Ovary (tissue), 3 donors: ENCODE results near the gene GRB7.

ENCODE experiments used
- EP300 ChIP-seq: sonication (generic); formaldehyde crosslinking; IDR thresholded peaks from one replicate; pipeline ENCODE4 v1.6.1; 2017; ENCODE audit warnings: antibody characterized with exemption
- POLR2A ChIP-seq: fragments of 450-650 bp; IDR thresholded peaks from one replicate; pipeline ENCODE4 v1.6.1; 2017; ENCODE audit warnings: antibody characterized with exemption, mild to moderate bottlenecking, moderate library complexity
- TF ChIP-seq, protein P1 (sequence below), 3 donors: fragments of 450-650 bp in 2 of 3; fragments of 200-600 bp in 1 of 3; IDR thresholded peaks; one replicate each; pipeline versions ENCODE4 v1.5.1 to v1.8.0; 2016 to 2022; ENCODE audit warnings: antibody characterized with exemption in 3 of 3, mild to moderate bottlenecking in 1 of 3
- donor health status: DM: no; HTN: no; CAD: no.

DNA sequence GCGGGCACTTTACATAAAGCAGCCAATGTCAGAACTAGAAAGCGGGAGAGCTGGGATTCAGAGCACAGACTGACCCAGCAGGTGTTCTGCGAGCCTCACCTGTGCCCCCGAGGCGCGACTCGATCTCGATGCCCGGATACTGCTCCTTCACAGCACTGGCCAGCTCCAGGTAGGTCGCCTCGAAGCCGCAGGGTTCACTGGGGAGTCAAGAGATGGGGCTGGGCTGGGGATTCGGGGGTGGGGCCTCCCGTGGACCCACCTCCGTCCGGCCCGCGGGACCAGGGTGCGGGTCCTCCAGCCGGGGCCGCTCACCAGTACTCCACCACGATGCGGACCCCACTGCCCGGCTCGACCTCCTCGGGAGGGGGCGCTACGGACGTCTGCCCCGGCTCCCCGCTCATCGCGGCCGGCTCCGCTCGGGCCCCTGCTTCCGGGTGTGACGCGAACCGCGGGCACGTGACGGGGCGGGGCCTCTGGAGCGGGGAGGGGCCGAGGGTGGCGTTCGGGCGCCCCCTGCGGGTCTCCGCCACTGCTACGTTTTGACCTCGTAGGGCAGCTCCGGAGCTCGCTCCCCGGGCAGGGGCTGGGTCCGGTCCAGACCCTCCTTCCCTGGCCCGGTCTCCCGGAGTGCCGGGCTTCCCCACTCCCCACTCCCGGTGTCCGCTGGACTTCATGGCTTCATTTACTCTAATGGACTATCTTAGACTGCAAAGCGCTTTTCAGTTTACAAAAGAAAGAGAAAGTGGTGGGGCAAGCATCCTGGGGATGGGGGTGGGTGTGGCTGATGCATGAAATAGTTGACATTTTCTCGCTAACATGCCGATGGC is 7.4 kb upstream of the GRB7 start, which contains the start of gene MIEN1:
- TF ChIP-seq, protein P1, sequence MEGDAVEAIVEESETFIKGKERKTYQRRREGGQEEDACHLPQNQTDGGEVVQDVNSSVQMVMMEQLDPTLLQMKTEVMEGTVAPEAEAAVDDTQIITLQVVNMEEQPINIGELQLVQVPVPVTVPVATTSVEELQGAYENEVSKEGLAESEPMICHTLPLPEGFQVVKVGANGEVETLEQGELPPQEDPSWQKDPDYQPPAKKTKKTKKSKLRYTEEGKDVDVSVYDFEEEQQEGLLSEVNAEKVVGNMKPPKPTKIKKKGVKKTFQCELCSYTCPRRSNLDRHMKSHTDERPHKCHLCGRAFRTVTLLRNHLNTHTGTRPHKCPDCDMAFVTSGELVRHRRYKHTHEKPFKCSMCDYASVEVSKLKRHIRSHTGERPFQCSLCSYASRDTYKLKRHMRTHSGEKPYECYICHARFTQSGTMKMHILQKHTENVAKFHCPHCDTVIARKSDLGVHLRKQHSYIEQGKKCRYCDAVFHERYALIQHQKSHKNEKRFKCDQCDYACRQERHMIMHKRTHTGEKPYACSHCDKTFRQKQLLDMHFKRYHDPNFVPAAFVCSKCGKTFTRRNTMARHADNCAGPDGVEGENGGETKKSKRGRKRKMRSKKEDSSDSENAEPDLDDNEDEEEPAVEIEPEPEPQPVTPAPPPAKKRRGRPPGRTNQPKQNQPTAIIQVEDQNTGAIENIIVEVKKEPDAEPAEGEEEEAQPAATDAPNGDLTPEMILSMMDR (IDR thresholded peaks at IDR 0.05) = peak; percentile 87 to 98 (median 95)
- TF ChIP-seq POLR2A (peak; percentile 80), EP300 (no peak)
